HG02884 (cell line): ENCODE results near the gene PTCH1.
A peak's percentile ranks its signal among the peaks of the same experiment; 100 is the strongest.

Experiments
- ATAC-seq: cut with Tn5 transposase; IDR thresholded peaks from one replicate; pipeline ENCODE4 v1.9.1; 2021; ENCODE audit warnings: mild to moderate bottlenecking, moderate library complexity; ENCODE audit not compliant: unreplicated experiment

Gene PTCH1

GRCh38 chr9:95512709-95513095 lies 4.1 kb downstream of the PTCH1 start:
- no peak for ATAC-seq

DNA sequence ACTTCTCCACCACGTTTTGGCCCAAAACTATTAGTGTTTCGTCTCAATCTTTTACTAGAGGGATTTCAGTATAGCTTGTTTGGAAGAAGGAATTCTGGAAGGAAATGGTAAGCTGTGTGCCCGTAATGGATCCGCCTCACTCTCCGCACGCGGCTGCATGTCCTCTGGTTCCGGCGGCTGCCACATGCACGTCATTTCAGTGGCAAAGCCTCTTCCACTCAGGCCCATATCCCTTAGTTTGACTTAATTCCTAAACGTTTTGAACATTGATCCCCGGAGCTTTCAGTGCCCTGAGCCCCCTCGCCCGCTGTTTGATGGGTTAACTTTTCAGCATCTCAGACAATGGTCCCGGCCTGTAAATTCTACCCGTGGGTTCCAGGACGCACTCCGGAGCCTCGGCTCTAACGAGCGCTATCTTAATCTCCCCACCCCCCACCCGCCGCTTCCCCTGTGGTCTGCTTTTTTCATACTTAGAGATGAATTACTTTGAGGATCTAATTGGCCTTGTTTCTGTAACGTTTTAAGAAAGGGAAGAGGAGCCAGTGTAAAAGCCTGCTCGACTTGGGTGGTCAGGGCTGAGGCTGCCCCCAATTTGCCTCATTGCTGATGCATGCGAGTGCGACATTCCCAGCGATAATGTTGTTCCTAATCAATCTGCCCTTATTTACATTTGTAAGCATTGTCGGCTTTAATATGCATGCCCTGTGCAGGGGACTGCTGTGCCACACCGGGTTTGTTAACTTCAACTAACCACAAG lies 4.6 kb downstream of the PTCH1 start:
- no peak for ATAC-seq

- no peak for ATAC-seq
Observed at GRCh38 chr9:95511616-95511931, 5.2 kb downstream of the PTCH1 start.

- peak; percentile 29 for ATAC-seq
Observed at GRCh38 chr9:95510709-95511615, 5.8 kb downstream of the PTCH1 start.

DNA sequence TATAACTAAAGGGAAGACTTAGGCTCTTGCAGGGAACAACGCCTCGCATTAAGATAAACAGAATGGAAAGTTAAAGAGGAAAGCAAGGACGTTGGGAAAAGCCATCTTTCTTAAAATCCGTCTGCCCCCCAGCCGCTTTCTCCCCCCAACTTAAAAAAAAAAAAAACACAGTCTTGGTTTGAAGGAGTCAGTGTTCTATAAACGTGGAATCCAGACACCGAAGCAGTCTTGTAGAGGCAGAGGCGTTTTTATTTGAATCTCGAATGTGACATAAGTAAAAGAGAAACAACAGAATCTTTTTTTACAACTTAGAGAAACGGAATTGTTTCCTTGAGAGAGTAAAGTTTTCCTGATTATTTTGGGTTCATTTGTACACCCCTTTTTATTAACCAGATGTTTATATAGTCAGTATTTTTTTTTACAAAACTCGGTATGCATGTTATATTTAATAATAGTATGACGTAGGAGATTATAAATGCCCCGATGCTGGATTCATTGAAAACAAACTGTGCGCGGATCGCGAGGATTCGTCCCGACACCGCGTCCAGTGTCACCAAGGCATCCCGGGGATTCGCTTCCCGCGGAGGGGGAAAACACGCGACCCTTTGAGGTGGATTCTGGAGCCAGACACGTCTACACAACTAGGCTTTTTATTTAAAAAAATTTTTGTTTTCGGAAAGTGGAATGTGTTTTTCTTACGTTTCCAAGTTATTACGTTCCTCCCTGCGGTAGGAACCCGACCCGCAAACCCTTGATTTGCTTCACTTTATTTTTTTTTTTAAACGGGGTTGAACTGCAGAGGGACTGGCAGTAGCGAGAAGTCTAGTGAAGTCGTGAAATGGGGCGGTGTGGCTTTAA lies 6.7 kb downstream of the PTCH1 start:
- ATAC-seq: no peak

GRCh38 chr9:95508968-95509850 lies 7.6 kb downstream of the PTCH1 start:
- ATAC-seq: peak; percentile 31

- no peak for ATAC-seq
Observed at GRCh38 chr9:95508242-95508967, 8.4 kb downstream of the PTCH1 start.

DNA sequence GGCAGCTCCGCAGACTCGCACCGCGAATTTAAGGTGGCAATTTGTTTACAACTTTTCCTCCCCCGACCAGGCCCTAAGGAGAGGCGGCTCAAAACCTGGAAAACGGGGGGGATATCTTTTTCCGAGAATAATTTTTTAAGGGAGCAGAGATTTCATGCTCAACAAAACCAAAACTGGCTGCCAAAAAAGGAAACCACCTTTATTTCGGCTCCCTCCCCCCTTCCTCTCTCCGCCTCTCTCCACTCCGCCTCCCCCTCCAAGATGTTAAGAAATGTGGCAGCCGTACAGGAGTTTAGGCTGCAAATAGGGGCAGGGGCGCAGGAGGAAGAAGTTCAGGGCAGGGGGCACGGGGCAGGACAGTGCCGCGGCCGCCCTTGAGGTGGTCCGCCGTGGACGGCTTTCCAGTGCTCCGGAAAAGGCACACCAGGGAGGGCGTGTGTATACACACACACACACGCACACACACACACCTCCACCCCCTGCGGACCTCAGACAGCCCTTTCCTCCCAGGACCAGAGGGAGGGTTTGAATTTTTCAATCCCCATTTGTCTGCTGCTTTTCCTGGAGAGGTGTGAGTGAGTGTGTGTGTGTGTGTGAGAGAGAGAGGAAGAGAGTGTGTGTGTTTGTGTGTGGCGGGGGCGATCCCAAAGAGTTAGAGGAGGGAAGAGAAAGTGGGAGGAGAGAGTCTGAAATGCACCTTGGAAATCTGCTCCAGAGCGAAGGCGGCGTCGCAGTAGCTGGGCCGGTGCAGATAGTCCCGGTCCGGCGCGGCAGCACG lies 9.1 kb downstream of the PTCH1 start:
- ATAC-seq: no peak

GRCh38 chr9:95506678-95507463 lies 9.9 kb downstream of the PTCH1 start:
- ATAC-seq: no peak

DNA sequence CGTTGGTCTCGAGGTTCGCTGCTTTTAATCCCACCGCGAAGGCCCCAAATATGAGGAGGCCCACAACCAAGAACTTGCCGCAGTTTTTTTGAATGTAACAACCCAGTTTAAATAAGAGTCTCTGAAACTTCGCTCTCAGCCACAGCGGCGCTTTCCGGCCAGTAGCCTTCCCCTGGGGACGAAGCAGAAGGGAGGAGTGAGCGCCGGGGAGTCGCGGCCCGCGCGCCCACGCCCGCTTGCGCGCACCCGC lies 10.4 kb downstream of the PTCH1 start:
- no peak for ATAC-seq

GRCh38 chr9:95505717-95506427 lies 10.9 kb downstream of the PTCH1 start:
- no peak for ATAC-seq

- no peak for ATAC-seq
Observed at GRCh38 chr9:95505072-95505716, 11.6 kb downstream of the PTCH1 start.

DNA sequence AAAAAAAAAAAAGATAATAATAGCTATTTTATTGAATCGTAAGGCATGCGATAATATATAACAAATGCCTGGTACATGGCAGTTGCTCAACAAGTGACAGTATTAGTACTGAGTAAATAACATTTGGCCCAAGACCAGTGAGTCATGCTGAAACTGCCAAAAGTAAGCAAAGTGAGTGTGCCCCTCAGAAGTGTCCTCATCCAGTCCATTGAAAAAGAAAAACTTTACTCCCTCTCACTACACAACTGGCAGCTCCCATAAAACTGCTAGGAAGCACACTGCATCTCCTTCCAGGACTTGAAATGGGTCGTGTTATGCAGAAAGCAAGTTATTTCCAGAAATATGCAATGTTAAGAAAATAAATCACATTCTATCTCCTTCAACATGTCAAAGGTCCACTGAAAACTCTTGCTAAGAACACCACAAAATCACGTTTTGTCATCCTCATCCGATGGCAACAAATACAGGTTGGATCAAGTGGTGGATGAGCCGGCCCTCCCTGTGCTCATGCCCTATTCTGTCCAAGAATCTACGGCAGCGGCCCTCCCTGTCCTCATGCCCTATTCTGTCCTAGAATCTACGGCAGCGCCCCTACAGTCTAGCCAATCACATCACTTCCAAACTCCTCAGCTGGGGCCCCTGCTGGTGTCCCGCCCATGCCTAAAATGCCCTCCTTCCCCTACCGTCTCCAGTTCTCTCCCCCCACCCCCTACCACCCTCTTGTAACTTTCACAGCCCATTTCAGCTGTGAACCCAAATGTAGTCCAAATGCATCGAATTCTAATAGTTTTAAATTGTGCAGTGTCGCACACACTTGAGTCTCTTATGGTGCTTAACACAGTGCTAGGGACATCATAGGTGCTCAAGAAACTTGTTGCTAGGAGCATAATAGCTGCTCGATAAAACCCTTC lies 12.5 kb downstream of the PTCH1 start:
- no peak for ATAC-seq

GRCh38 chr9:95503369-95503768 lies 13.4 kb downstream of the PTCH1 start:
- no peak for ATAC-seq

DNA sequence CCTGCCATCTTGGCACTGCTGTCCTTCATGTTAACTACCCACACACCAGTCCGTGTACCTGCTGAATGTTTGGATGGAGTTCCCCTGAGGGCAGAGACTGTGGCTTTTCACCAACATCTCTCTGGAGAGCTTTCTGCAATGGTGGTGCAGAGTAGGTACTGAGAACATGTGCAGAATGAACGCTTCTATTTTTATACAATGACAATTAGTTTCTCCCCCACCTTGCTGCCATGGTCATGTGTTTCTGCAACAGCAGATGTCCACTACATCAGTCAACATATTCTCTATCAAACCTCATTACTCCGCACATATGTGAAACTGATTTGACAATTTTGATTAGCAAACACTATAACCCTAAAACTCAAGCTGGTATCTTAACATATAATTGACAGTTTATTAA lies 14.5 kb downstream of the PTCH1 start:
- ATAC-seq: no peak

GRCh38 chr9:95499847-95500246 lies 16.9 kb downstream of the PTCH1 start:
- no peak for ATAC-seq
